Measurements from ENCODE around the gene CLEC16A. TPM values are rescaled to one million over a fixed set of nuclear protein-coding genes. Genes with fewer than 3 reads are reported as not detected.

The CLEC16A gene
- total RNA-seq, 2 donors from 2014 or later, result 46.6 to 47.6 TPM

DNA sequence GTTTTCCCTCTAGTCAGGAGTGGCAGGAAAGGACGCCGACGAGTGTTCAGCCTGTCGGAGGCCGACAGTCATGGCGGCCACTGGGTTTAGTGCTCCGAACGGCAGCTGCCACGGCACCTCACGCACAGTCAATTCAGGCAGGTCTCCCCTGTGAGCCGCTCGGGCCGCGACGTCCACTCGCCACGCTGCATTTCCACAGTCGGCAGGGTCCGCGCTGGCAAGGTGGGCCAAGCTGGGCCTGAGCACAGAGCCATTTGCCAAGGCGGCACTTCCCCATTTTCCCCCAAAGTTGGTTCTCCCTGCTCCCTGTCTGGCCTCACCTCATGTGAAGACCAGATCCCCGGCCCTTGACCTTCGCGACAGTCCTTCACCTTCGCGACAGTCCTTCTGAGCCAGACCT lies 229.8 kb downstream of the CLEC16A start:
- no peak for DNase-seq (ENCODE audit: low spot score)
- Histone ChIP-seq H3K27ac (no peak overlapping the region), H3K4me3 (no peak overlapping the region), H3K27me3 (replicated peaks; ENCODE audit: insufficient read depth) (no peaks in the 10 kb centered on the region), H3K9me3 (no peaks in the 10 kb centered on the region), H3K4me1 (ENCODE audit: control insufficient read depth in 1 of 2, low read depth in 2 of 2) (peaks cover under 1 to 11% of the 10 kb centered on the region in 2 donors), H3K36me3 (no peaks in the 10 kb centered on the region)
- ATAC-seq (ENCODE audit: insufficient number of reproducible peaks, low FRiP score, low read depth), result no peak
- TF ChIP-seq, protein P1, sequence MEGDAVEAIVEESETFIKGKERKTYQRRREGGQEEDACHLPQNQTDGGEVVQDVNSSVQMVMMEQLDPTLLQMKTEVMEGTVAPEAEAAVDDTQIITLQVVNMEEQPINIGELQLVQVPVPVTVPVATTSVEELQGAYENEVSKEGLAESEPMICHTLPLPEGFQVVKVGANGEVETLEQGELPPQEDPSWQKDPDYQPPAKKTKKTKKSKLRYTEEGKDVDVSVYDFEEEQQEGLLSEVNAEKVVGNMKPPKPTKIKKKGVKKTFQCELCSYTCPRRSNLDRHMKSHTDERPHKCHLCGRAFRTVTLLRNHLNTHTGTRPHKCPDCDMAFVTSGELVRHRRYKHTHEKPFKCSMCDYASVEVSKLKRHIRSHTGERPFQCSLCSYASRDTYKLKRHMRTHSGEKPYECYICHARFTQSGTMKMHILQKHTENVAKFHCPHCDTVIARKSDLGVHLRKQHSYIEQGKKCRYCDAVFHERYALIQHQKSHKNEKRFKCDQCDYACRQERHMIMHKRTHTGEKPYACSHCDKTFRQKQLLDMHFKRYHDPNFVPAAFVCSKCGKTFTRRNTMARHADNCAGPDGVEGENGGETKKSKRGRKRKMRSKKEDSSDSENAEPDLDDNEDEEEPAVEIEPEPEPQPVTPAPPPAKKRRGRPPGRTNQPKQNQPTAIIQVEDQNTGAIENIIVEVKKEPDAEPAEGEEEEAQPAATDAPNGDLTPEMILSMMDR (IDR thresholded peaks at IDR 0.05), result no peak

DNA sequence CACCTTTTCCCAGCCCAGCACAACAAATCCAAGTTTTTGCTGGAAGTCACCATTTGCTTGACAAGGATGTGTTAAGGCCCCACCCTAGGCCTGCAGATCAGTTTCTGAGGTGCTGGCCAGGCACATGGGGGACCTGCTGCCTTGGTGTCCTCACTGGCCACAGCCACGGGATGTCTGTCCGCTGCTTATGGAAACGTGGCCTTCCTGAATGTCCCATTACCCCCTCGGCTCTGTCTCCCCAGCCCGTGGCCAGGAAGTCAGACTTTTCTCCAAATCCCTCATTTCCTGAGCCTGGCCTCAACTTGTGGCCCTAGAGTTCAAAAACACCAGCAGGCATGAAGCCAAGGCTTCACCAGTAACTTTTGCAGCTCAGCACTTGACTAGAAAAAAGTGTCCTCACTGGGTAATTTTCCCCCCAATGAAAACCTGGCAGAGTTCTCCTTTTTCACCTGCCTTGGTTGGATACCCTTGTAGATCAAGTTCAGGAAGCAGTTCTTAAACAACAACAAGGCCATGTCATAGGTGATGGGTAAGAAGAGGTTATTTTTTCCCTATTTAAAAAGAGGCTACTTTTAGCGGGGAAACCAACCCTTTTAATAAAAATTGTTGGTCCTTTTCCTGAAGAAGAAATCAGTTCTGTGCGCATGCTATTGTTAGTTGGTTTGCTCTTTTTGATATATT lies 230.9 kb downstream of the CLEC16A start:
- ATAC-seq (ENCODE audit: insufficient number of reproducible peaks, low FRiP score, low read depth) (no peak), DNase-seq (ENCODE audit: low spot score) (no peak)
- Histone ChIP-seq H3K27me3 (replicated peaks; ENCODE audit: insufficient read depth) (no peaks in the 10 kb centered on the region), H3K36me3 (no peaks in the 10 kb centered on the region), H3K4me3 (no peak overlapping the region), H3K9me3 (no peaks in the 10 kb centered on the region), H3K27ac (no peak overlapping the region), H3K4me1 (ENCODE audit: control insufficient read depth in 1 of 2, low read depth in 2 of 2) (peaks cover 8 to 22% of the 10 kb centered on the region in 2 donors)
- TF ChIP-seq, protein P1 (IDR thresholded peaks at IDR 0.05), result no peak

DNA sequence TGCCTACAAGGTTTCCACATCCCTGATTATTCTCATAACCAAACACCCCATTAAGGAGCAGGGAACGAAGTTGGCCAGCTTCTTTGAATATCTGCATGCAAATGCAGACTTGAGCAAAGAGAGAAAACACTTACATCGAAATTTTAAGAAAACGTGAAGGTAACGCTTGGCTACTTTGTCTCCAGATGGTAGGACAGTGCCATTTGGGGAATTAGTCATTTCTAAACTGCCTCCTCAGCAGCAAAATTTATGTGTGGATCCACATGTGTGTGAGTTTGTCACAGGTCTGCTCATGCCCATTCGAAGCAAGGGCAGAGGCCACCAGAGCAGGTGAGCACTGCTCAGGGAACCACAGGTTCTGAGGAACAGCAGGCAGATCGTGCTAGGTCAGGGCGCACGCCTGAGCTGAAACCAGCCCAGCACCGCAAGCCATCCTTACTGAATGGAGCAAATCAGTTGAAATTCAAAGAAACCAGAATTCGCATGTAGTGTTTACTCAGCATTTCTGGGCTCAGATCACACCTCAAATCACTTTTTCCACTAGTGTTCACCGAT lies 231.5 kb downstream of the CLEC16A start:
- TF ChIP-seq, protein P1 (IDR thresholded peaks at IDR 0.05), result no peak
- Histone ChIP-seq H3K27me3 (replicated peaks; ENCODE audit: insufficient read depth) (no peaks in the 10 kb centered on the region), H3K27ac (no peak overlapping the region), H3K4me3 (no peak overlapping the region), H3K36me3 (no peaks in the 10 kb centered on the region), H3K9me3 (no peaks in the 10 kb centered on the region), H3K4me1 (ENCODE audit: control insufficient read depth in 1 of 2, low read depth in 2 of 2) (peaks cover 8 to 28% of the 10 kb centered on the region in 2 donors)
- no peak for ATAC-seq (ENCODE audit: insufficient number of reproducible peaks, low FRiP score, low read depth)
- no peak for DNase-seq (ENCODE audit: low spot score)

DNA sequence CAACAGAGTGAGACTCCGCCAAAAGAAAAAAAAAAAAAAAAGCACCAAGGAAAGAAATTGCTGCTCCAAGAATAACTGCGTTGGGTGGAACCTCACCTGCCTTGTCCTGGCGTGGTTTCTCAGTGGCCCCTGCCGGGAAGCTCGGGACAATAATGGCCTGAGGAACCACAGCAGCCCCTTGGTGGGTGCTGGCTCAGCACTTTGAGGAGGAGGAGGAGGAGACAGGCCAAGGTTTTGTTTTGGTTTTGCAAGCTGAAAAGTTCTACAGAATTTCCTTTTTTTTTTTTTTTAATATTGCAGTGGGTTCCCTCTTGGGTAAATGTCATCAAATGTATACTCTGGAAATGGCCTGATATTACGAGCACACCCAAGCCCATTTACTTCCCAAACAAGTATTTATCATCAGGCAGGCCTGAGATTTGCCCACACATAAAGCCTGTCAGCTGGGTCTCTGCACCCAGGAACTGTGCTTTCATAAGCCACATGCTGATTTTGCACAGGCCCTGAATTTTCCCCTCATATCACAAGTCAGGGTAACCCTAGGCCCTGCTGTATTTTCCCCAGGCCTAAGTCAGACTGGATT lies 233.3 kb downstream of the CLEC16A start:
- H3K4me3 ChIP-seq, result no peak overlapping the region
- H3K27me3 ChIP-seq (replicated peaks; ENCODE audit: insufficient read depth), result no peaks in the 10 kb centered on the region
- peaks cover 19 to 46% of the 10 kb centered on the region in 2 donors for H3K4me1 ChIP-seq (ENCODE audit: control insufficient read depth in 1 of 2, low read depth in 2 of 2)
- no peaks in the 10 kb centered on the region for H3K9me3 ChIP-seq
- TF ChIP-seq, protein P1 (IDR thresholded peaks at IDR 0.05), result no peak
- no peak overlapping the region for H3K27ac ChIP-seq
- ATAC-seq (ENCODE audit: insufficient number of reproducible peaks, low FRiP score, low read depth) (no peak), DNase-seq (ENCODE audit: low spot score) (no peak)
- no peaks in the 10 kb centered on the region for H3K36me3 ChIP-seq

DNA sequence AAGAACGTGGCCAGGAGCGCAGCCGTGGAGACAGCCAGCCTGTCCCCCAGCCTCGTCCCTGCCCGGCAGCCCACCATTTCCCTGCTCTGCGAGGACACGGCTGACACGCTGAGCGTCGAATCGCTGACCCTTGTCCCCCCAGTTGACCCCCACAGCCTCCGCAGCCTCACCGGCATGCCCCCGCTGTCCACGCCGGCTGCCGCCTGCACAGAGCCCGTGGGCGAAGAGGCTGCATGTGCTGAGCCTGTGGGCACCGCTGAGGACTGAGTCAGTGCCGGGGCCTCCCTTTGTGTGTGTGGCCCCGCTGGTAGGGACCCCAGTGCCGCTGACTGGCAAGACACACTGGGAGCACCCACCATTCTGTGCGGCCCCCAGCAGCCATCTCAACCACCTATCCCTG lies 234.1 kb downstream of the CLEC16A start:
- no peak for ATAC-seq (ENCODE audit: insufficient number of reproducible peaks, low FRiP score, low read depth)
- TF ChIP-seq, protein P1 (IDR thresholded peaks at IDR 0.05), result no peak
- no peaks in the 10 kb centered on the region for H3K36me3 ChIP-seq

More for the DNA sequence above, 234.1 kb downstream of the CLEC16A start:
- Histone ChIP-seq H3K4me1 (ENCODE audit: control insufficient read depth in 1 of 2, low read depth in 2 of 2) (peaks cover 19 to 48% of the 10 kb centered on the region in 2 donors), H3K9me3 (no peaks in the 10 kb centered on the region), H3K27ac (peak overlapping the region in 1 of 2 donors; percentile 38), H3K4me3 (no peak overlapping the region), H3K27me3 (replicated peaks; ENCODE audit: insufficient read depth) (no peaks in the 10 kb centered on the region)
- no peak for DNase-seq (ENCODE audit: low spot score)
